HG03064 (cell line): ENCODE data around the gene GSE1.

Experiments used
- ATAC-seq: cut with Tn5 transposase; IDR thresholded peaks from one replicate; pipeline ENCODE4 v1.9.1; 2021; ENCODE audit warnings: low read depth; ENCODE audit not compliant: unreplicated experiment

Gene GSE1

DNA sequence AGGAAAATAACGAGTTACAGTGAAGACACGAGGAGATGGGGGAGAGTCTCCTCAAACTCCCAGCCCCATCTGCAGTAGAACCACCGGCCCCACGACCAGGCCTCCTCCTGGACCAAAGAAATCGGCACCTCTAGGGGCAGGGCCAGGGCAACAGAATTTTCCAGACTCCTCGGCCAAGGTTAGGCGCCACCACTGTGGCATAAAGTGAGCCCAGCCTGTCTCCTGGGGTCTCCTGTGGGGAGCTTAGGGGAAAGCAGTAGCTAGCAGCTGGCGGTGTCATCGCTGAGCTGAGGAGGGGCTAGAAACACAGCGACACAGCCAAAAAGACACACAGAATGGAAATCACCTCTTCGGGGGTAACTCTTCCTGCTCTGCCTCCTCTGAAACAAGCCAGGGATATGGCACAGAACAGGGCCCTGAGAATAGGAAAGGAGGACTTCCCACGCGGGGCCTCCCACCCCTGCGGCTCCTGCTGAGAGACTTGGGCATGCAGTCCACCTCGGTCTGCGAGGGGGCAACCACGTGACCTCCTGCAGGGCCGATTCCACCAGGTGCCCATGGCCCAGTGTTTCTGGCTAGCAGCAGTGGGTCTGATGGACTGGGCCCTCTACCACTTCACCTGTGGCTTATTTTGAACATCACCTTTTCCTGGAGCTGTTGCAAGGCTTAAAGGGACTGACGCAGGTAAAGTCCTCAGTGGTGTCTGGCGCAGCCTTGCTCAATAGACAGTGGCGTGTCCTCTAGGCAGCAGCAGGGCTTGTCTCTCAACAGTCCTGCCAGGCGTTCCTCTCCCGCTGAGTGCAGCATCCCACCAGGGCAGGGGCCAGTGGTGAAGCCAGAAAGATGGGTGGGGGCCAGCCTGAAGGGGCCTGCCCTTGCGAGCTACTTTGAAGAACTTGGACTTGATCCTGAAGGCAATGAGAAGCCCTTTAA, 82.3 kb downstream of the GSE1 start:
- no peak for ATAC-seq

DNA sequence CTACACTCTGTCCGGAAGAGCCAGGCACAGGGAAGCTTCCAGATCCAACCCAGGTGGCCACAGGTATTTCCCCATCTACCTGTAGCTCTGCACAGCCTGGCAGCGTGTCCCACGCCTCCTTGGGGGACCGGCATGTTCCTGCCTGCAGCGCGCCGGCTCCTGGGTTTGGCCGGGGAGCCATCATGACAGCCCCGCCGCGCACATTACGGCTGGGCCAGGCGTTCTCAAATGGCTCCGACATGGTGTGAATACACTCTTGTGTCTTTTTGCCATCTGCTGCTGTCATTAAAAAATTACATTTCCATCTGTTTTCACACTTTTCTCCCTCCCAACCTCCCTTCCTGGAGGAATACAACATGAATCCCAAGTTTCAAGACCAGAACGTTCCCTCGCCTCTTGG, 83.7 kb downstream of the GSE1 start:
- ATAC-seq: no peak

DNA sequence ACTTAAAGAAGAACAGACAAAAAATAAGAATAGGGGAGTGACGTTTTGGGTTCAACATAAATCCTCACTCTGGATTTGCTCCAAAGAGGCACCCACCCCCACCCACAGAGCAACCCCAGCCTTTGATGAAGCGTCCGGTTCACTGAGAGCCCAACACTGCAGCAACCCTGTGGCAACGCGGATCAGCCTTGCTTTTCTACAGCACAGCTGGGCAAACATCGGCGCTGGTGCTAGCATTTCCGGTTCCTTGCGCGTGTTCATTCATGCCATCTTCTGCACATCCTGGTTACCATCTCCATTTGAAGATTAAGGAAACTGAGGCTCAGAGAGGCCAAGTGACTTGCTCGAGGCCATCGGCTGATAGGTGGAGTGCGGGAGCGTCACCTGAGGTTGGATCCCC, 84.3 kb downstream of the GSE1 start:
- no peak for ATAC-seq

DNA sequence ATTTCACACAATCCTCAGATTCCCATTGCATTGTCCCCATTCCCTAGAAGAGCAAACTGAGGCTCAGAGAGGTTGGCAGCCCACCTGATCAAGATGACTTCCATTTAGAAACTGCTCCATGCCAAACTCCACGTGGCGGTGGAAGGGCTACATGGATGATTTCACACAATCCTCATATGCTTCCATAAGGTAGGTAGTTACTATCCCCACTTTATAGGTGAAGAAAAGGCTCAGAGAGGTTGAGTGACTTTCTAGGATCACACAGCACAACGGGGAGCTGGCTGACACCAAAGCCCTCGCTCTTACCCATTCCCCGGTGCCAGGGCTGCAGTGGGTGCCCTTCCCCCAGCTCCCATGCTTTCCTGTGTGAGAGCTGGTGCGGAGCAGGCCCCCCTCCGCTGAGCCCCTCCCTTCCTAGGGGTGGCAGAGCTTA, 85.4 kb downstream of the GSE1 start:
- no peak for ATAC-seq

DNA sequence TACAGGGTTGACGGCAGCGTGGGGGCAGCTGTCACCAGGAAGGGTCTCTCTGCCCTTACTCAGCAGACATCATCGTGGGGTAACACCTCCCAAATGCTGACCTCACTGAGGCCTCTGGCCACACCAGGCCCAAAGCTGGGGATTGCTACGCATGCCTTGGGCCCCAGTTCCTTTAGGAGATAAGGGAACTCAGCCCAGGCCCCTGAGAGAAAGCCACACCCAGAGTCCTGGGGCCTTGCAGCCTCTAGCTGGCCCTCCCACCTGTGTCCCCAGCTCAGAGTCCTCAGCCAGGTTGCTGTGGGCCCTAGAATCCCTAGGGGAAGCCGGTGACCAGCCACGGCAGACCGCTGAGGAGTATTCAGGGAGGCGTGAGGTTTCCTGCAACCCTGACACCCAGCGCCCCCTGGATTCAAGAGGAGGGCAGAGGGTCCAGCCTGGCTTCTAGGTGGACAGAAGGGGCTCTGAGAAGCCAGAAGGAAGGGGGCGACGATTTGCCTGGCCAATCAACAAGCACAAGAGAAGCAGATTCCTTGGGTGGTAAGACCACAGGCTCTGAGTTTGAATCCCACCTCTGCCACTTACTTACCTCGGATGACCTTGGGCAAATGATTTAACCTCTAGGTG, 85.9 kb downstream of the GSE1 start:
- no peak for ATAC-seq

DNA sequence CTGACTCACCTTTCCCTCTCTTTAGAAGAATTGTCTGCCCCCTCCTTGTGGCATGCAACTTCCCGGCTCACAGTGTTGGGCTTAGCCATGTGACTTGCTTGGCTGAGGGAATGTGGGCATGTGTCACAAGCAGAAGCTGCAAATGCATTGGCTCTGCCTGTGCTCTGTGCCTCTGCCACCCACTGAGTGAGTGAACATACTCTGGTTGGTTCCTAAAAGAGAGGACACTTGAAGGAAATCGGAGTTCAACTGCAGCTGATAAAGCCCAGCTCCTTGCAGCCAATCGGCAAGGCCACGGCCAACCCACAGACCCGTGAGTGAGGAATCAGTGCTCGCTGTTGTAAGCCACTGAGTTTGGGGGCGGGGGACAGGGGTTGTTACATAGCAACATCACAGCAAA, 86.5 kb downstream of the GSE1 start:
- ATAC-seq: no peak

DNA sequence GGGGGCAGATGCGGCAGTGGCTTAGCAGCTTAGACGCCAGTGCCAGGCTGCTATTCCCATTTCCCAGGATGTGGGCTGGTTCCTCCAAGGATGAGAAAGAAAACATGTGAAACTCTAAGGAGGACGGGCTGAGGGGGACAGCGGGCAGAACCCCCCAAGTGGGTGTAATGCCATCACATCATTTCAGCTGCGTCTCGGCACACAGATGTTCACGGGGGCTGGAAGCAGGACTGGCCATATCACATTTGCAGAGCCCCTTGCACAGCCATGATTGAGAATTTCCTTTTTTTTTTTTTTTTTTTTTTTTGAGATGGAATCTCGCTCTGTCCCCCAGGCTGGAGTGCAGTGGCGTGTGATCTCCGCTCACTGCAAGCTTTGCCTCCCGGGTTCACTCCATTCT, 90.9 kb downstream of the GSE1 start:
- no peak for ATAC-seq

DNA sequence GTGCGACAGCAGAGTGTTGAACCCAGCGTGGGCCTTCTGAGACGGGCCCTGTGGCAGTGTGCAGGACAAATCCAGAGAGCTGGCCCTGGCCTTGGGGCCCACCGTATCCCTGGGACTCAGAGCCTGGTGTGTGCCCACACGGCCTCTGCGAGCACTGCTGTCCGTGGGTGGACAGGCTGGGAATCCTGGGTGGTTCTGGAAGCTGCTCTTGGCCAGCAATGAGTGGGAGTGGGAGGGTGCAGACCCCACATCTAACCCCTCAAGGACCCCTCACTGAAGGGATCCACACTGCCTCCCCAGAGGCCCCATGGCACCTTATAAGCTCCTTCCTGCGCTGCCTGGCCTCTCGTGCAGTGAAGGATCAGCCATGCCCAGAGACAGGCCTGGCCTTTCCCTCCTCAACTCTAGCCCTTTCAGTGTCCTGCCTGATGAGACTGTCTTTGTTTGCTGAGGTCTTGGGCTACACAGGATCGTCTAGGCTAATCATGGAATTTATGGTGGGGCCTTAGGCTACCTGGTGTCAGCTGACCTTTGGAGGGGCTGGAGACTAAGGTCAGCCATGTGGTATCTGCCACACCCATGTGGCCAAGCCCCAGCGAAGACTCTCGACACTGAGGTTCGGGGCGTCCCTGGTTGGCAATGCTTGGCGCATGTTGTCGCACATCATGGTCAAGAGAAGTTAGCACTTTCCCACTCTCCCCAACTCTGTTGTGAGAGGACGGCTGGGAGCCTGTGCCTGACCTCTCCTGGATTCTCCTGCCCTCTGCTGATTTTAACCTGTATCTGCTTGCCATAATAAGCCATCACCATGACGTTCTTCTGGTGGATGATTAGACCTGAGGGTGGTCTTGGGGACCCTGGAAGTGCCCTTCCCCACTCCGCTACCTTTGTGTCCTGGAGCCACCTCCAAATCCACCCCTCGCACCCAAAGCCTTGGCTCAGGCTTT, 92.1 kb downstream of the GSE1 start:
- ATAC-seq: no peak

DNA sequence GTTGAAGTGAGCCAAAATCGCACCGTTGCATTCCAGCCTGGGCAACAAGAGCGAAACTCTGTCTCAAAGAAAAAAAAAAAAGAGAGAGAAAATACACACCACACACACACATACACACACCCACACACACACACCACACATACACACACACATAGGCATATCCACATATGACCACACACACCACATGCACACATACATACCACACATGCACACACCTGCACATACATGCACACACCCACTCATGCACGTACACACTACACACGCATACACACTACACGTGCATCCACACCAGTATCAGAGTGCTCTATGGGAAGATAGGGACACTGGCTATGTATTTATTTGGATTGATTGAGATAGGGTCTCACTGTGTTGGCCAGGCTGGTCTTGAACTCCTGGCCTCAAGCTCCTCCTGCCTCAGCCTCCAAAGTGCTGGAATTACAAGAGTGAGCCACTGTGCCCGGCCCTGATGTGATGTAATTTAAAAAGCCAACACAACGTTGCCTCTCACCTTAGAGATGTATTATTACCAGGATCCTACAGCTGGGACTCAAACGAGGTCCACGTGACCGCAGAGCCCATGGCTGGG, 93.4 kb downstream of the GSE1 start:
- no peak for ATAC-seq

DNA sequence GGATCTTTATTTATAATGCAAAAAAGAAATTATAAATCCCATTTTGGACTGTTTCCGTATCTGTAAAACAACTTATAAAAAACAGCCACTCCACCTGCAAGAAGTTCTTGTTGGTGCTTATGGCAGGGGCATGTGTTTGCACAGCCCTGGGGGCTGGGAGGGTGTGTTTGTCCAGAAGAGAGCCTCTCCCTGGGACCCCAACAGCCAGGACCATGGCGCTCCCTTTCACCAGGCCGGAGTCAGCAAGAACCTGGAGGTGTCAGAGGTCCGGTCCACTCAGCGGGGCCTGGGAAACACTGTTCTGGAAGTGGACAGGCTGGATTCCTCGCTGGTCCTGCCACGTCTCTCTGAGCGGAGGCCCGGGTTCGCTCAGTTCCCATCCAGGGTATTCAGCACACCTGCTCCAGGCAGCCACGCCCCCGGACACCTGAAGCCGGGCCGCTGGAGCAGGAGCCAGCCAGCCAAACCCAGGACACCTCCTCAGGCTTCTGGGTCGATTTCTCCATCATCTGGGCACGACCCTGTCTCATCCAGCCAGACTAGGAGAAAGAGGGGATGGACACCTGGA, 94.5 kb downstream of the GSE1 start:
- ATAC-seq: no peak

DNA sequence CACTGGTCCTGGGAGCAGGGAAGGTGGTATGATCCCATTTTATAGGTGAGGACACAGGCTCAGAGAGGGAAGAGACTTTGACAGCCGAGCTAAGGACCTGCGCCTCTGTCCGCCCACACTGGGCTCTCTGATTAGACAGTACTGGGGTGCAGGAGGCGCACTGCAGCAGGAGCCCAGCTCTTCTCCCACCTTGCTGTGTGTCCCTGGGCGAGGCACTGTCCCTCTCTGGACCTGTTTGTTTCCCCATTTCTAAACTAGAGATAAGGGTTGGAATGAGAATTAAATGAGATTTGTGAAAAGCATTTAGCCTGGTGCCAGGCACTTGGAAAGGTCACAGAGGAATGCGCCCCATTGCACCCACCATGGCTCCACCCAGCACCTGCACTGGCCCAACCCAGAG, 95.2 kb downstream of the GSE1 start:
- no peak for ATAC-seq

DNA sequence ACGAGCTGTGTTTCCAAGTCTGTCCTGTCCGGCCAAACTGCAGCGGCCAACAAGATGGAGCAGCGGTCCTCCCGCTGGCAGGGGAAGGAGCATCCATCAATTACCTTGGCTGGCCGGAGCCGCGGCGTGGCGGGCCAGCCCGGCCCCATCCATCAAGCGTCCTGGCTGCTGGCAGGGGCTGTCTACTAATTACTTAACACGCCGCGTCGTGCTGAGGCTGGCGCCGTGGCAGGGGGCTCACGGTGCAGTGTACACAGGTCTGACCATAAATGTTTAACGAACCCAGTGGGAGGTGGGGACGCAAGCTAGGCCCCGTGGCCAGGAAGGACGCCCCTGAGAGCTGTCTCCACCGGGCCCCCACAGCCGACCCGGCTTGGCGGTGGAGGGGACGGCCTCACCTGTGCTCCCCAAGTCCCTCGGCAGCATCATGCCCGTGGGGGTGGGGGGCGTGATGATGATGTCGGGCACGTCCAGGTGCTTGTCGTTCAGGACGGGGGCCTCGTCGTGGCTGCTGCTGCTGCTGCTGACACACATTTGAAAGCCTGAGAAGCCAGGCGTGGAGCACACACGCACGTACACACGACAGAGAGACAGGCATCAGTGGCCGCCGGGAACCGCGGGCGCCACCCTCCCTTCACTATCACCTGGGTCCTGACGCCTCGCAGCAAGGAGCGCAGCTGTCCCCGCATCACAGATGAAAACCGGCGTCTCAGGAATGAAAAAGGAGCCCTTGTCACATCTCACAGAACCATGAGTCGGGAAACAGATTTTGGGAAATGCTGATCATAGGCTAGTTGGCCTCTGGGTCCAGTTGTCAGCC, 96.9 kb downstream of the GSE1 start:
- ATAC-seq: no peak

DNA sequence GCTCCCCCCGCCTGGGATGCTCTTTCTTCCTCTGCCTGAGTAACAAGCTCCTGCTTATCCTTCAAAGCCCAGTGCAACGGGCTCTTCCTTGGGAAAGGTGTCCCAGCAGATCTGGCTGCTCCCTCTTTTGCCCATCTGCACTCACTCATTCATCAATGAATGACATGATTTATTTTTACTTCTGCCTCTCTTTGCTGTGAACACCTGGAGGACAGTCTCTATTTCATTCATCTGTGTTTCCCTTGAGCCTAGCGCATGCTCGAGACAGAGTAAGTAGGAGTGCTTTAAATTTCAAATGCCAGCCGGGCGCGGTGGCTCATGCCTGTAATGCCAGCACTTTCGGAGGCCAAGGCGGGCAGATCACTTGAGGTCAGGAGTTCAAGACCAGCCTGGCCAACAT, 97.6 kb downstream of the GSE1 start:
- ATAC-seq: no peak

DNA sequence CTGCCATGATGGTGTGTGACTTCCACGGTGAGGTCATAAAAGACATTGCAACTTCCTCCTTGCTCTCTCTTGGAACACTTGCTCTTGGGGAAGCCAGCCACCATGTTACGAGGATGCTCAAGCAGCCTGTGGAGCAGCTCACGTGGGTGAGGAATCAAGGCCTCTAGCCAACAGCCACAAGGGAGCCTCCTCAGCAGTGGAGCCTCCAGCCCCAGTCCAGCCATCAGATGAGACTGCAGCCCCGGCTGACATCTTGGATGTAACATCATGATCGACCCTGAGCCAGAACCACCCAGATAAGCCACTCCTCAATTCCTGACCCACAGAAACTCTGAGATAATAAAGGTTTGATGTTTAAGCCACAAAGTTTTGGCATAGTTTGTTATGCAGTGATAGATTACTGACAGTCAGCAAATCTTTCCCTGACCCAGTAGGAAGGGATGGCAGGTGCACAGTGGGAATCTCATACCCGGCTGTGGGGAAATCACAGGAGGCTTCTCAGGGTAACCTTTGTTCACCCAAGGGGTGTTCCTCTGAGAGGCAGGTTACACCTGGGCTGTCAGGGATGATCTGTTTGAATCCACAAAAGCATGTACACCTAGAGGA, 99.0 kb downstream of the GSE1 start:
- ATAC-seq: no peak

DNA sequence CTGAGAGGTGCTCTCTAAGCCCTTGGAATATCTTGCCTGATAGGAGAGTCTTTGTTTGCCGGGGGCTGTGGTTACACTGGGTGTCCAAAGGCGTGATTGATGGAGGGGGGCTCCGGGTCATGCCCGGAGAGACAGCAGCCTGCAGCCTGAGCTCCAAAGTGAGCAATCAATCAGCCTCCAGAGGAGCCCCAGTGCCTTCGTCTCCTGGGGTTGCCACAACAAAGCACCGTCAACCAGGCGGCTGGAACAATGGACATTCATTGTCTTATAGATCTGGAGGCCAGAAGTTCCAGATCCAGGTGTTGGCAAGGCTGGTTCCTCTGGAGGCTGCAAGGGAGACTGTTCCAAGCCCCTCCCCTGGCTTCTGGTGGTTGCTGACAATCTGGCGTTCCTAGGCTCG, 99.7 kb downstream of the GSE1 start:
- ATAC-seq: no peak

DNA sequence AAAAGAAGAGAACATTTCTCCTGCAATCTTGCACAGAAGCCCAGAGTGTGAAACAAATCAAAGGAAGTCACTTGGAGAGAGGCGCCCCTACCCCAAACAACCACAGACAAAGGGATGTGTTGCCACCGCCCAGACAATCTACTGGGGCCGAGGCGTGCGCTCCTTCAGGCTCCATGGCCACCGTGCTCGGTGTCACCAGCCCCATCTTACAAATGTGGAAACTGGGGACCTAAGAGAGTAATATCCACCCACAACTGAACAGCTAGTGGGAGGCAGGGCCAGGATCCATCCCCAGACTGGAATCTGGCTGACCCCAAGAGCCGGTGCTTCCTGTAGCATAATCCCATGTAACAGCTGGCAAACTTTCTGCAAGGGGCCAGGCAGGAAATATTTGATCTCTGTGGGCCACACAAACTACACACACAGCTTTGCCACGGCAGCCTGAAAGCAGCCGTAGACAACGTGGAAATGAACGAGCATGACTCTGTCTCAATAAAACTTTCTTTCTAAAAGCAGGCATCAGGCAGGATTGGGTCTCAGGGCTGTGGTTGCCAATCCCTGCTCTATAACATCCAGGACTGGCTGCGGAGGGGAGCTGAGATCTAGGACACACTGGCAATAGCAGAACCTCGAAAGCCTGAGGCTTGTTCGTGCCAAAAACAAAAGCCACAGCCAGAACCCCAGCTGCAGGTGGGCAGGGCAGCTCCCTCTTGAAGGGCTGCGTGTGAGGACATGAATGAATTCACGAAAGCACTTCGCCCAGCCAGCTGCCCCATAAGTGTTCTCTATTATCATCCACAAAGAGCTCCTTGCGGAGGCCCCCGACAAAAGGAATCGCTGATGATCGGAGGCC, 102.3 kb downstream of the GSE1 start:
- ATAC-seq: no peak

DNA sequence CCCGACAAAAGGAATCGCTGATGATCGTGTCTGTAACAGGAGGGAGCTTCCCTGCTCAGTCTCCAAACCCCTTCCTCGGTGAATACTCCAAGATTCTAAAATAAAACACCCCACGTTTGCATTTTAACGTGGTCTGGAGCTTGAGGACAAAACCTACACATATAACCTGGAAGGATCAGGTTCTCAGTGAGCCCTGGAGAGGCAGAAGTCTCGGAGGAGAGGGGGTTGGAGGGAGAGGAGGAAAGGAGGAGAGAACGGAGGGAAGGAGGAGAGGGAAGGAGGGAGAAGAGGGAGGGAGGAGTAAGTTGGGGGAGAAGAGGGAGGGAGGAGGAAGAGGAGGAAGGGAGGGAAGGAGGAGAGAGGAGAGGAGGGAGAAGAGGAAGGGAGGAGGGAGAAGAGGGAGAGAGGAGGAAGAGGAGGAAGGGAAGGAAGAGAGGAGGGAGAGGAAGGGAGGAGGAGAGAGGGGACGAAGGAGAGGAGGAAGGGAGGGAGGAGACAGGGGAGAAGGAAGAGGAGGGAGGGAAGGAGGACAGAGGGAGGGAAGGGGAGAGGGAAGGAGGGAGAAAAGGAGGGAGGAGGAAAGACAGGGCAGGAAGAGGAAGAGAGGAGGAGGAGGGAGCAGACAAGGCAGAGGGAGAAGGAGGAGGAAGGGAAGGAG, 103.0 kb downstream of the GSE1 start:
- no peak for ATAC-seq

DNA sequence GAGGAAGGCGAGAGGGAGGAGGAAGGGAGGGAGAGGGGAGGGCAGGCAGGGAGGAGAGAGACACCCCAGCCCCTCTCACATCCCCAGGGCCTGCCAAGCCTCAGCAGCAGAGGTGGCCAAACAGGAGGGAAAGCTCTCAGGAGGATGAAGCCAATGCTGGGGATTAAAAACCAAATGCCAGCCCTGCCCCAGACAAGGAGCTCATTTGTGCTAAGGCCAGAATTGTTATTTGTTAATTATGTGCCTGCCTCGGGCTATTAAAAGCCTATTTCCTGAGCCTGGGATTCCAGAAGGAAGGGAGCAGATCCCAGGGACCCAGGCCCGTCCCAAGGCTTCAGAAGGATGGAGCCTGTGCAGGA, 103.5 kb downstream of the GSE1 start:
- ATAC-seq: no peak
